Immature natural killer cell (primary cell): ENCODE data around the gene ERF. TPM values are rescaled to one million over a fixed set of nuclear protein-coding genes. Genes with fewer than 3 reads are reported as not detected.
A peak's percentile ranks its signal among the peaks of the same experiment; 100 is the strongest.

Experiments
- DNase-seq, 3 donors: peaks; one replicate each; pipeline ENCODE4 v3.0.0; 2022; ENCODE audit warnings: mixed read lengths in 1 of 3
- H3K27ac Mint-ChIP-seq, 6 donors: one replicate each; pipeline ENCODE4 v1.8.0; 2020; ENCODE audit warnings: mixed read lengths in 6 of 6, mild to moderate bottlenecking in 5 of 6, inconsistent platforms in 4 of 6, moderate library complexity in 3 of 6
- H3K27me3 Mint-ChIP-seq, 3 donors: one replicate each; pipeline ENCODE4 v1.8.0; 2020 to 2021; ENCODE audit warnings: low read depth in 3 of 3, mild to moderate bottlenecking in 3 of 3, mixed read lengths in 3 of 3, moderate library complexity in 3 of 3, inconsistent platforms in 1 of 3
- H3K36me3 Mint-ChIP-seq, 3 donors: one replicate each; pipeline ENCODE4 v1.8.0; 2020; ENCODE audit warnings: mixed read lengths in 3 of 3, inconsistent platforms in 2 of 3, mild to moderate bottlenecking in 2 of 3
- H3K4me1 Mint-ChIP-seq, 2 donors: one replicate each; pipeline ENCODE4 v1.8.0; 2020; ENCODE audit warnings: inconsistent platforms in 2 of 2, mild to moderate bottlenecking in 2 of 2, mixed read lengths in 2 of 2, moderate library complexity in 1 of 2
- H3K4me3 Mint-ChIP-seq, 5 donors: one replicate each; pipeline ENCODE4 v1.8.0; 2020; ENCODE audit warnings: mild to moderate bottlenecking in 5 of 5, mixed read lengths in 5 of 5, inconsistent platforms in 3 of 5, moderate library complexity in 3 of 5
- H3K9me3 Mint-ChIP-seq, 6 donors: one replicate each; pipeline ENCODE4 v1.8.0; 2020; ENCODE audit warnings: mild to moderate bottlenecking in 6 of 6, mixed read lengths in 6 of 6, inconsistent platforms in 4 of 6, moderate library complexity in 3 of 6
- polyA plus RNA-seq, 3 donors: library from polyadenylated mRNA; unstranded; fragments of 300-500 nt; fragmentation: Illumina TruSeq; gene quantifications; one replicate each; pipeline ENCODE4 v1.2.3, GENCODE V29; 2021

ERF gene
- polyA plus RNA-seq, 3 donors from 2014 or later: 0.24 to 3.4 (median 2.3) TPM

GRCh38 chr19:42276284-42276683 is 21.4 kb upstream of the ERF start:
- peaks cover 35 to 37% of the 10 kb centered on the region in 2 donors for H3K4me1 Mint-ChIP-seq
- peaks cover 5 to 7% (median 6%) of the 10 kb centered on the region in 3 donors for H3K27me3 Mint-ChIP-seq
- peaks cover 0 to 13% (median 8%) of the 10 kb centered on the region in 3 donors for H3K36me3 Mint-ChIP-seq
- H3K4me3 Mint-ChIP-seq: peak overlapping the region in 1 of 5 donors; percentile 41
- DNase-seq: no peak
- peak overlapping the region in 4 of 6 donors; percentile 58 to 70 (median 64) for H3K27ac Mint-ChIP-seq
- no peaks in the 10 kb centered on the region for H3K9me3 Mint-ChIP-seq

DNA sequence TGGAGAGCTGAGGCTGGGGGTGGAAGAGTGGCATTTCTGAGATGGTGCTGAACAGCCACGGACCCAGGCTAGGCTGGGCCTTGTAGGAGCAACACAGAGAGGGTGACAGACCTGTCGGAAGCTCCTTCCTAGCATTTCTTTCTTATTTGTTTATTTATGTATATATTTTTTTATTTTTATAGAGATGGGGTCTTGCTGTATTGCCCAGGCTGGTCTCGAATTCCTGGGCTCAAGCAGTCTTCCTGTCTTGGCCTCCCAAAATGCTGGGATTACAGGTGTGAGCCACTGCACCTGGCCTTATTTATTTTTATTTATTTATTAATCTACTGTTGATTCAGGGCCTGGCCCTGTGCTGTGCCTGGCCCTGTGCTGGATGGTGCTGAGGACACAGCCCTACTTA is 20.6 kb upstream of the ERF start:
- H3K4me1 Mint-ChIP-seq: peaks cover 35 to 42% of the 10 kb centered on the region in 2 donors
- H3K9me3 Mint-ChIP-seq: no peaks in the 10 kb centered on the region
- no peak overlapping the region for H3K4me3 Mint-ChIP-seq

DNA sequence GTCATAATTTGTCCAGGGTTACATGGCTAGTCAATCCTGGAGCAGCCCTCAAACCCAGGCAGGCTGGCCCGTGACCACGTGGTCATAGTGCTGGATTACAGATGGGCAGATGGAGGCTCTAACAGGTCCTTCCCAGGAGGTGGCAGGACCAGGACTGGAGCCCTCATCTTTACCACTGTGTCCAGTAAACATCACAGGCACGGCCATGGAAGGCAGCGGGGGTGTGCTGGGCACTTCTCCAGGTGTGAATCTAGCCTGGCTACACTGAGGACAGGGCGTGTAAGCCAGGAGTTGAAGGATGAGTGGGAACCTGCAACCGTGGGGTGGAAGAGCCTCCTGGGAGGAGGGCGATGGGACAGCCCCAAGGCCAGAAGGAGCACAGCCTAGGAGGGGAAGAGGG is 20.2 kb upstream of the ERF start:
- Mint-ChIP-seq H3K27me3 (peaks cover 5 to 9% (median 7%) of the 10 kb centered on the region in 3 donors), H3K9me3 (no peaks in the 10 kb centered on the region), H3K36me3 (peaks cover 0 to 13% (median 8%) of the 10 kb centered on the region in 3 donors), H3K4me3 (no peak overlapping the region), H3K27ac (no peak overlapping the region), H3K4me1 (peaks cover 35 to 46% of the 10 kb centered on the region in 2 donors)
- DNase-seq: no peak

More for the DNA sequence above, 20.6 kb upstream of the ERF start:
- H3K27me3 Mint-ChIP-seq: peaks cover 5 to 8% (median 7%) of the 10 kb centered on the region in 3 donors
- no peak overlapping the region for H3K27ac Mint-ChIP-seq
- H3K36me3 Mint-ChIP-seq: peaks cover 0 to 13% (median 8%) of the 10 kb centered on the region in 3 donors
- DNase-seq: no peak

- peaks cover 0 to 13% (median 4%) of the 10 kb centered on the region in 3 donors for H3K36me3 Mint-ChIP-seq
- H3K4me3 Mint-ChIP-seq: no peak overlapping the region
- H3K27me3 Mint-ChIP-seq: peaks cover 3 to 11% (median 5%) of the 10 kb centered on the region in 3 donors
- no peaks in the 10 kb centered on the region for H3K9me3 Mint-ChIP-seq
- no peak for DNase-seq
- peak overlapping the region in 1 of 6 donors; percentile 13 for H3K27ac Mint-ChIP-seq
- H3K4me1 Mint-ChIP-seq: peaks cover 28 to 47% of the 10 kb centered on the region in 2 donors
These were observed 19.2 kb upstream of the ERF start for GRCh38 chr19:42274065-42274682.

DNA sequence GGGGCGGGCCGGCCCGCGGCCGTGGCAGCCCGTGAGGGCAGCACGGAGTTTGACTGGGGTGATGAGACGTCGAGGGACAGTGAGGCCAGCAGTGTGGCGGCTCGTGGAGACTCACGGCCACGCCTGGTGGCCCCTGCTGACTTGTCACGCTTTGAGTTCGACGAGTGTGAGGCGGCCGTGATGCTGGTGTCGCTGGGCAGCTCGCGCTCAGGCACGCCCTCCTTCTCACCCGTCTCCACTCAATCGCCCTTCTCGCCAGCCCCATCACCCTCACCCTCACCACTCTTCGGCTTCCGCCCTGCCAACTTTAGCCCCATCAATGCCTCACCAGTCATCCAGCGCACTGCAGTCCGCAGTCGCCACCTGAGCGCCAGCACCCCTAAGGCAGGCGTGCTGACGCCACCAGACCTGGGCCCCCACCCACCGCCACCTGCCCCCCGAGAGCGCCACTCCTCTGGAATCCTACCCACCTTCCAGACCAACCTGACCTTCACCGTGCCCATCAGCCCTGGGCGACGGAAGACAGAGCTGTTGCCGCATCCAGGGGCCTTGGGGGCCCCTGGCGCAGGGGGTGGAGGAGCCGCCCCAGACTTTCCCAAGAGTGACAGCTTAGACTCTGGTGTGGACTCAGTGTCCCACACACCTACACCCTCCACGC is 18.6 kb upstream of the ERF start:
- peak overlapping the region in 1 of 6 donors; percentile 46 for H3K27ac Mint-ChIP-seq
- peaks cover 0 to 13% (median 4%) of the 10 kb centered on the region in 3 donors for H3K36me3 Mint-ChIP-seq
- peaks cover 22 to 41% of the 10 kb centered on the region in 2 donors for H3K4me1 Mint-ChIP-seq
- peaks cover 3 to 11% (median 5%) of the 10 kb centered on the region in 3 donors for H3K27me3 Mint-ChIP-seq
- no peak overlapping the region for H3K4me3 Mint-ChIP-seq
- no peaks in the 10 kb centered on the region for H3K9me3 Mint-ChIP-seq
- DNase-seq: no peak

GRCh38 chr19:42272989-42273406 is 18.1 kb upstream of the ERF start:
- Mint-ChIP-seq H3K4me1 (peaks cover 17 to 36% of the 10 kb centered on the region in 2 donors), H3K4me3 (no peak overlapping the region), H3K27ac (no peak overlapping the region), H3K36me3 (peaks cover 0 to 13% (median 4%) of the 10 kb centered on the region in 3 donors), H3K9me3 (no peaks in the 10 kb centered on the region), H3K27me3 (peaks cover 3 to 11% (median 5%) of the 10 kb centered on the region in 3 donors)
- no peak for DNase-seq

DNA sequence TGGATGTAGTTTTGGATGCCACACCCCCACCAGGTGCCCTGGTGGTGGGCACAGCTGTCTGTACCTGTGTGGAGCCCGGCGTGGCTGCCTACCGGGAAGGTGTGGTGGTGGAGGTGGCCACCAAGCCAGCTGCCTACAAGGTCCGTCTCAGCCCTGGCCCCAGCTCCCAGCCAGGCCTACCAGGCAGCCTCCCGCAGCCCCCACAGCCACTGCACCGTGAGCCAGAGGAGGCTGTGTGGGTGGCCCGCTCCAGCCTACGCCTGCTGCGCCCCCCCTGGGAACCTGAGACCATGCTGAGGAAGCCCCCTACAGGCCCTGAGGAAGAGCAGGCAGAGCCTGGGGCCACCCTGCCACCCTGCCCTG is 17.6 kb upstream of the ERF start:
- Mint-ChIP-seq H3K4me1 (peaks cover 16 to 36% of the 10 kb centered on the region in 2 donors), H3K4me3 (no peak overlapping the region)

DNA sequence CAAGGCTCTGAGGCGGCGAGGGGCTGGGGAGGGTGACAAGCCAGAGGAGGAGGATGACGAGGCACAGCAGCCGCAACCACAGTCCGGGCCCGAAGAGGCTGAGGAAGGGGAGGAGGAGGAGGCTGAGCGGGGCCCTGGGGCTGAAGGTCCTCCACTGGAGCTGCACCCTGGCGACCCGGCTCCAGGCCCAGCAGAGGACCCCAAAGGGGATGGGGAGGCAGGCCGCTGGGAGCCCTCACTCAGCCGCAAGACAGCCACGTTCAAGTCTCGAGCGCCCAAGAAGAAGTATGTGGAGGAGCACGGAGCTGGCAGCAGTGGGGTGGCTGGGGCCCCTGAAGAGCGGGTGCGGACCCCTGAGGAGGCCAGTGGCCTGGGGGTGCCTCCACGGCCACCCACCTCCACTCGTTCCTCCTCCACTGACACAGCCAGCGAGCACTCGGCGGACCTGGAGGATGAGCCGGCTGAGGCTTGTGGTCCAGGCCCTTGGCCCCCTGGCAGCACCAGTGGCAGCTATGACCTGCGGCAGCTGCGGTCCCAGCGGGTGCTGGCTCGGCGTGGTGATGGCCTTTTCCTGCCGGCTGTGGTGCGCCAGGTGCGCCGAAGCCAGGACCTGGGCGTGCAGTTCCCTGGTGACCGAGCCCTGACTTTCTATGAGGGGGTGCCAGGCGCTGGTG is 17.1 kb upstream of the ERF start:
- DNase-seq: no peak
- Mint-ChIP-seq H3K4me1 (peaks cover 16 to 36% of the 10 kb centered on the region in 2 donors), H3K4me3 (no peak overlapping the region), H3K36me3 (peaks cover 0 to 13% (median 4%) of the 10 kb centered on the region in 3 donors), H3K27ac (peak overlapping the region in 1 of 6 donors; percentile 71), H3K9me3 (no peaks in the 10 kb centered on the region), H3K27me3 (peaks cover 3 to 11% (median 5%) of the 10 kb centered on the region in 3 donors)

More for the DNA sequence above, 17.6 kb upstream of the ERF start:
- peaks cover 0 to 13% (median 4%) of the 10 kb centered on the region in 3 donors for H3K36me3 Mint-ChIP-seq
- H3K9me3 Mint-ChIP-seq: no peaks in the 10 kb centered on the region
- H3K27me3 Mint-ChIP-seq: peaks cover 3 to 11% (median 5%) of the 10 kb centered on the region in 3 donors
- no peak overlapping the region for H3K27ac Mint-ChIP-seq
- no peak for DNase-seq

- Mint-ChIP-seq H3K27ac (peak overlapping the region in 4 of 6 donors; percentile 87 to 97 (median 90)), H3K4me3 (peak overlapping the region in 4 of 5 donors; percentile 60 to 67 (median 63)), H3K27me3 (peaks cover 3 to 12% (median 5%) of the 10 kb centered on the region in 3 donors), H3K4me1 (peaks cover 12 to 32% of the 10 kb centered on the region in 2 donors), H3K36me3 (peaks cover 0 to 11% (median 2%) of the 10 kb centered on the region in 3 donors), H3K9me3 (no peaks in the 10 kb centered on the region)
- DNase-seq: no peak
These were observed 16.1 kb upstream of the ERF start for GRCh38 chr19:42271045-42271419.

DNA sequence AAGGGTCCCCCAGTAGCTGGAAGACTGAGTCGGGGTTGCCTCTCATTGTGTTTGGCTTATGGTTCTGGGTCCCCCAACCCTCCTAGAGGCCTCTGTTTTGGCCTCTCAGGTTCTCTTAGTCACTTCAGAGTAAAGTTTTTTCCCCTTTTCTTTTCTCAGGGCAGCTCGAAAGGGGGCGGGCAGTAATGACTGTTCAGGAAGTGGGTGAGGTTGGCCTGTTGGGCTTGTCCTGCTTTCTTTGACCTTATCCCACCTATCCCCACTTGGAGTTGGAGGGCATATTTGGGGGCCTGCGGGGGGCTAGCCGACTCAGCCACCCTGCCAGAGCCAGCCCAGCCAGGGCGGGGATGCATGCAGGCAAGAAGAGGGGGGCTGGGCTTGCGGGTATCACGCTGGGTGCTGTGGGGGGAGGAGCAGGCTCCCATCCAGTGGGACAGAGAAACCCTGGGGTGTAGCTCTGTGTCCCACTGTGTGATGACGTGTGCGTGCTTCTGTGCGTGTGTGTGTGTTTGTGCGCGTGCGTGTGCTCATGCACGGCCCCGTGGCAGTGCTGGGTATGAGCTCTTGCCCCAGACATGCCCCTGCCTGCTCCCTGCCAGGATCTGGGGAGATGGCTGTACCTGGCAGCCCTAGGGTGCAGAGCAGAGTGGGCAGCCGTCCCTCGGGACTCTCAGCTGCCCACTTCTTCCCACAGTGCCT is 15.6 kb upstream of the ERF start:
- H3K4me3 Mint-ChIP-seq: peak overlapping the region in 2 of 5 donors; percentile 90 to 95
- H3K36me3 Mint-ChIP-seq: peaks cover 0 to 8% (median 0%) of the 10 kb centered on the region in 3 donors
- H3K9me3 Mint-ChIP-seq: no peaks in the 10 kb centered on the region
- H3K27me3 Mint-ChIP-seq: peaks cover 3 to 12% (median 5%) of the 10 kb centered on the region in 3 donors
- peak overlapping the region in 2 of 6 donors; percentile 97 to 99 for H3K27ac Mint-ChIP-seq
- H3K4me1 Mint-ChIP-seq: peaks cover 8 to 28% of the 10 kb centered on the region in 2 donors
- peak; percentile 66 to 71 (median 68) for DNase-seq

DNA sequence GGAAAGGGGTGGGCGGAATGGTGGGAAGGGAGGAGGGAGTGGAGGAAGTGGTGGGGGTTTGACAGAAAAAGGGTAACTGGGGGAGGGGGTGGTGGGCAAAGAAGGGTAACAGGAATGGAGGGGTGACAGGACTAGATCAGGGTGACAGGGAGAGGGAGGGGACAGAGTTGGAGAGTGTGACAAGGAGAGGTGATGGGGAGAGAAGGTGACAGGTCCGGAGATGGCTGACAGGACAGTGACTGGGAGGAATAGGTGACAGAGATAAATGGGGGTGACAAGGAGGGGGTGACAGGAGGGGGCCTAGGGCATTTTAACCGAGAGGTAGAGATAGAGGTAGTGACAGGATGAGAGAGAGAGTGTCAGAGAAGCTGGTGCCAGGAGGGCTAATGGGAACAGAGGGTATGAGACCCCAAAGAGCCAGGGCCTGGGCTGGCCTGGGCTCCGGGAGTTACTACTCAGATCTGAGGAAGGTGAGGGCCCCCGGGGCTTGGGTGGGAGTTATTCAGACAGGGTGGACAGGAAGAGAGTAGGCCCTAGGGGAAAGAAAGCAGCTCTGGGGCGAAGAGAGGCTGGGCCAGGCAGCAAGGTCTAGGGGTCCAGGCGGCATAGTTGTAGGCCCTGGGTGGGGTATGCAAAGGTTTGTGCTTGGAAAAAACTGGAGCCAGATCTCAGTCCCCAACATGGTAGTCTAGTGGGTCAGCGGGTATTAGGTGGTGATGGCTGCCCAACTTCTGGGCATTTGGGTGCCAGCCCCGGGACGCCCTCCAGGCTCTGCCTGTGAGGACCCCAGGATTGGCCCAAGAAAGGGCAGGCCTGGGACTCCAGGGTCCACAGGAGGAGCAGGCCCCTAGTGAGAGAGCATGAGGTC is 14.8 kb upstream of the ERF start:
- Mint-ChIP-seq H3K4me1 (peaks cover 3 to 22% of the 10 kb centered on the region in 2 donors), H3K27me3 (peaks cover 3 to 12% (median 5%) of the 10 kb centered on the region in 3 donors), H3K36me3 (peaks cover 0 to 2% (median 0%) of the 10 kb centered on the region in 3 donors), H3K4me3 (peak overlapping the region in 2 of 5 donors; percentile 90 to 95), H3K9me3 (no peaks in the 10 kb centered on the region), H3K27ac (peak overlapping the region in 2 of 6 donors; percentile 97 to 99)
- no peak for DNase-seq

DNA sequence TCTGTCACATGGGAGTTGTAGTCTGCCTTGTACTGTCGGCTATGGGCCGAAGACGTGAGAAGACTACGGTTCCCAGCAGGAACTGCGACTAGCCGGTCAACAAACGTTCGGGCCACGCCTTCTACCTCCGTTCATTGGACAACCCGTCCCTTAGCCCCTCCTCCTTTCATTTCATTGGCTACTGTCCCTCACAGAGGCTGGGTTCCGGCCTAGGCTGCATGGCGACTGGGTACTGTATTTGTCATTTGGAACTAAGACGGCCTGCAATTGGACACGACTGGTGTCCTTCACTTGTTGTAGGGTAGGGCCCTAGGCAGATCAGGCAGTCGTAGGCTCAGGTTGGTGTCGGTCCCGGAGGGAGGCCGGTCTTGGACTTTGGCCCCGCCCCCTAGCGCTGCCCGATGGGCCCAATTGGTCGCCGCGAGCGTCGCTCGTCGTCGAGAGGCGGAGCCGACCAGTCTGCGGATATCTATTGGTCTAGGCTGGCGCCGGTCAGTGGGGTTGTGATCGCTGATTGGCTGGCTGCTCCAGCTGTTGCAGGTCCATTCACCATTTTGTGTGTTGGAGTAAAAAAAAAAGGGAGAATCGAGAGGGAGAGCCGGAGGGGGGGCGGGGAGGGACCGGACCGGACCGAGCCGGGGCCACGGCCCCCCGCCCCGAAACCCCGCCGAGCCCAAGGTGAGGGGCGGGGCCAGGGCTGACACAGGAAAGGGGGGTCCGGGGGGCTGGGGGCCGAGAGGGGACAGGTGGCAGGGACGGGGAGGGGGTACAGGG is 14.0 kb upstream of the ERF start, which contains the start of gene CIC:
CIC (plus strand) TSS at position 549 of the 774 bp plus-strand sequence. CDS start 2,532 bp downstream, outside the sequence.
- Mint-ChIP-seq H3K4me3 (peak within 1 kb of the TSS in 2 of 5 donors; percentile 90 to 95), H3K36me3 (no peaks in the 10 kb centered on the region), H3K27me3 (peaks cover 3 to 12% (median 5%) of the 10 kb centered on the region in 3 donors), H3K27ac (peak within 1 kb of the TSS in 2 of 6 donors; percentile 97 to 99), H3K9me3 (no peaks in the 10 kb centered on the region), H3K4me1 (peaks cover 0 to 22% of the 10 kb centered on the region in 2 donors)
- peak; percentile 99 to 100 (median 100) for DNase-seq
